Activated naive CD8-positive, alpha-beta T cell treated with anti-CD3 and anti-CD28 coated beads, Interleukin-2, amount 50 U/mL, for 24 hours (primary cell): ENCODE measurements around the gene PPDPF.
A peak's percentile ranks its signal among the peaks of the same experiment; 100 is the strongest.

Experiments used
- ATAC-seq: fragments of 150-1000 bp; cut with Tn5 transposase; one replicate; pipeline ENCODE4 v1.10.0; 2021
- DNase-seq: peaks from one replicate; pipeline ENCODE4 v3.0.0; 2021
- H3K27ac Mint-ChIP-seq: one replicate; pipeline ENCODE4 v1.8.0; 2021; ENCODE audit warnings: mild to moderate bottlenecking, mixed read lengths
- H3K27me3 Mint-ChIP-seq: one replicate; pipeline ENCODE4 v1.8.0; 2021; ENCODE audit warnings: mixed read lengths
- H3K36me3 Mint-ChIP-seq: one replicate; pipeline ENCODE4 v1.8.0; 2021; ENCODE audit warnings: low read depth, mixed read lengths
- H3K4me1 Mint-ChIP-seq: one replicate; pipeline ENCODE4 v1.8.0; 2021; ENCODE audit warnings: mixed read lengths
- H3K4me3 Mint-ChIP-seq: one replicate; pipeline ENCODE4 v1.8.0; 2021; ENCODE audit warnings: mild to moderate bottlenecking, moderate library complexity, mixed read lengths
- H3K9me3 Mint-ChIP-seq: one replicate; pipeline ENCODE4 v1.8.0; 2021; ENCODE audit warnings: mixed read lengths

Gene PPDPF

GRCh38 chr20:63494084-63494419, 26.5 kb upstream of the PPDPF start:
- no peak for ATAC-seq
- H3K36me3 Mint-ChIP-seq: no peaks in the 10 kb centered on the region
- peaks cover 6% of the 10 kb centered on the region for H3K9me3 Mint-ChIP-seq
- peaks cover 30% of the 10 kb centered on the region for H3K27me3 Mint-ChIP-seq
- no peak overlapping the region for H3K4me3 Mint-ChIP-seq
- H3K27ac Mint-ChIP-seq: no peak overlapping the region
- no peak for DNase-seq
- peaks cover 2% of the 10 kb centered on the region for H3K4me1 Mint-ChIP-seq

- H3K9me3 Mint-ChIP-seq: peaks cover 6% of the 10 kb centered on the region
- no peaks in the 10 kb centered on the region for H3K36me3 Mint-ChIP-seq
- H3K4me1 Mint-ChIP-seq: peaks cover 2% of the 10 kb centered on the region
- H3K4me3 Mint-ChIP-seq: no peak overlapping the region
- no peak for ATAC-seq
- no peak for DNase-seq
- H3K27ac Mint-ChIP-seq: no peak overlapping the region
- peaks cover 26% of the 10 kb centered on the region for H3K27me3 Mint-ChIP-seq
These were observed 26.0 kb upstream of the PPDPF start for GRCh38 chr20:63494420-63495166.

DNA sequence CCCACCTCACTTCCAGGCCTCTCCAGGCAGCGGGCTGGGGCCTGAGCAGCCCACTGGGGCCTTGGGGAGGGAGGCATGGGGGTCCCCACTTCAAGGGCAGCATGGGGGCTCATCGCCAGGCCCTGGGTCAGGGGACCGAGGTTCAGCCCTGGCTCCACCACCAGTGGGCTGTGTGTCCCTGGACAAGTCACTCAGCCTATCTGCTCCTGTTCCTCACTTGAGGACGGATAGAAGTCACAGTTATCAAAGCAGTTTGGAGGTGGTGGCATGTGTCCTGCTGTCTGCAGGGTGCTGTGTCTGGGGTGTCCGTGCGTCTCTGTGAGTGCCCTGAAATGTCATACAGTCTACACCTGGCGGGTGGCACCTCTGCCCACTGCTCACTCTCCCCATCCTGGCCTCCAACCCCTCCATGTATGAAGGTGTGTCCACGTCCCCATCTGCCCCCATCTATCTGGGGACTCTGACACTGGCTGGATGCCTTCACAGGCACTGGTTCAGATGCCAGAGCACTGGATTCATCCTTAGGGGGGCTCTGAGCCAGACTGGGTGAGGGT, 25.3 kb upstream of the PPDPF start:
- Mint-ChIP-seq H3K27ac (no peak overlapping the region), H3K9me3 (peaks cover 6% of the 10 kb centered on the region), H3K36me3 (no peaks in the 10 kb centered on the region), H3K27me3 (peaks cover 23% of the 10 kb centered on the region), H3K4me3 (no peak overlapping the region), H3K4me1 (peaks cover 2% of the 10 kb centered on the region)
- DNase-seq: no peak
- ATAC-seq: no peak

GRCh38 chr20:63495741-63496595, 24.6 kb upstream of the PPDPF start:
- ATAC-seq (peak; percentile 59), DNase-seq (peak; percentile 86)
- H3K36me3 Mint-ChIP-seq: no peaks in the 10 kb centered on the region
- peaks cover 23% of the 10 kb centered on the region for H3K27me3 Mint-ChIP-seq
- no peak overlapping the region for H3K27ac Mint-ChIP-seq
- peaks cover 6% of the 10 kb centered on the region for H3K9me3 Mint-ChIP-seq
- H3K4me1 Mint-ChIP-seq: peaks cover 2% of the 10 kb centered on the region
- peak overlapping the region; percentile 54 for H3K4me3 Mint-ChIP-seq

- Mint-ChIP-seq H3K4me1 (peaks cover 2% of the 10 kb centered on the region), H3K27me3 (peaks cover 19% of the 10 kb centered on the region), H3K9me3 (peaks cover 6% of the 10 kb centered on the region), H3K27ac (no peak overlapping the region), H3K4me3 (no peak overlapping the region), H3K36me3 (no peaks in the 10 kb centered on the region)
- DNase-seq: no peak
- no peak for ATAC-seq
These were observed 23.9 kb upstream of the PPDPF start for GRCh38 chr20:63496596-63497120.

DNA sequence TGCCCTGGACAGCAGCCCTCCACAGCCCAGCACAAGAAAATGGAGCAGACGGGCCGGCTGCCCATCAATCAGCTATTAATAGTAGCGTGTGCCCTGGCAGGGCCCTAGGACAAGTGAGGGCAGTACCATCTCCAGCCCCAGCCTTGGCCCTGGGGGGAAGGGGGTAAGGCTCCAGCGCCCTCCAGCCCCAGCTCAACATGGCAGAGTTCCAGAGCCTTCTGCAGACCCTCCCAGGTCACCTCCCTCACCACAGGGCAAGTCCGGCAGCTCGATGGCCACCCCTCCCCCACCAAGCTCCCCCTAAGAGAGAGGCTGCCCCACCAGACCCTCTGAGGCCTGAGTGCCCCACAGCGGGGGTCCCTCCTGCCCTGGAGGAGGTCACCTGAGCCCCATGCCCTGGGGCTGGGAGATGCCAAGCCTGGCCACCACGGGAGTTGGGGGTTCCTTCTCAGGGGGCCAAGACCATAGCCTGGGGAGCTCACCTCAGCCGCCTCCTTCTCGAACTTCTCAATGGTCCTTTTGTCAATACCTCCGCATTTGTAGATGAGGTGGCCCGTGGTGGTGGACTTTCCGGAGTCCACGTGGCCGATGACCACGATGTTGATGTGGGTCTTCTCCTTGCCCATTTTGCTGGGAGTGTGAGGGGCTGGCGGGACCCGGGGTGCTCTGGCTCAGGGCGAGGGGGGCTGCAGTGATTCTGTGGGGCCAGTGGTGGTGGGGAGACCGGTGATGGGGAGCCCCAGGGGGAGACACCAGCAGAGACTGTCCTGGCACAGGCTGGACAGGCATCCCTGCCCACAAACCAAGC, 23.2 kb upstream of the PPDPF start:
- Mint-ChIP-seq H3K27ac (no peak overlapping the region), H3K4me3 (no peak overlapping the region)
- ATAC-seq: no peak

DNA sequence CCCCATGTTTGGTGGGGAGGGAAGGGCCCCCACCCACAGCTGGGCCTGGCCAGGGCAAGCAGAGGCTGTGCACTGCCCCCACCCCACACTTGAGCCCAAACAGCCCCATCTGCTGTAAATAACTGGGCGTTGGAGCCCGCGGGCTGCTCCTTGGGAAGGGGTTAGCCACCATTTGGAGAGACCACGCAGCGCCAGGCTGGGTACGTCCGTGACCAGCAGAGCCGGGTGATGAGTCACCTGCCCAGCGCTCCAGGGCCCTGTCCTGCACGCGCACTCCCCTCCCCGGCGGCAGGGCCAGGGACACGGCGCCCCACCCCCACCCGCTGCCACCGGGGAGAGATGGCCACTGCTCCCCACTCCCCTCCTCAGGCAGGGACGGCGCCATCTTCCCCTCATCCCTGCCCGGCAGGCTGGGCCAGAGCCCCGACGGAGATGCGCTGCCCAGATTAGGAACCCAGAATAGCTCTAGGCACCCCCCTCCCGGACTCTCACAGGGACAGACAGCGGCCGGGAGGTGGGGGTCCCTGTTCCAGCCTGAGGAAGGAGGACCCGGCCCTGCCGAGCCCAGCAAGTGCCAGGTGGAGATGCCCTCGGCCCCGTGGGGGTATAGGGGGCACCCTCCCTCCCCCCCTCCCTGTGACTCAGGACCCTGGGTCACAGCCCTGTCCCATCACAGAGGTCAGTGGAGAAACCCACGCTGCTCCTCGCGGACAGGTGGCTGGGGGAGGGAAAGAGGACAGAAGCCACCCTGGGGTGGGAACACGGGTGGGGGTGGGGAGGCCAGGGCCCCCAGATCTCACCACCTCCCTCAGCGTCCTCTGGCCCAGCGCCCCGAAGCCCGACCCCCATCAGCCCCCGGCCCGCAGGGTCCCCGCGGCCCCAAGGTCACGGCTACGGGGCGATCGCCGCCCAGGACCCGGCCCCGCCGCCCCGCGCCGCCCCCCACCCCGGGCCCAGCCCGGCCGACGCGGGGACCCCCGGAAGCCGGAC, 22.3 kb upstream of the PPDPF start:
- Mint-ChIP-seq H3K4me1 (peaks cover 2% of the 10 kb centered on the region), H3K4me3 (no peak overlapping the region), H3K27ac (no peak overlapping the region), H3K9me3 (no peaks in the 10 kb centered on the region), H3K27me3 (peaks cover 15% of the 10 kb centered on the region), H3K36me3 (no peaks in the 10 kb centered on the region)
- ATAC-seq (no peak), DNase-seq (no peak)

More for the DNA sequence above, 23.2 kb upstream of the PPDPF start:
- Mint-ChIP-seq H3K27me3 (peaks cover 15% of the 10 kb centered on the region), H3K9me3 (peaks cover 2% of the 10 kb centered on the region), H3K36me3 (no peaks in the 10 kb centered on the region), H3K4me1 (peaks cover 2% of the 10 kb centered on the region)
- no peak for DNase-seq

DNA sequence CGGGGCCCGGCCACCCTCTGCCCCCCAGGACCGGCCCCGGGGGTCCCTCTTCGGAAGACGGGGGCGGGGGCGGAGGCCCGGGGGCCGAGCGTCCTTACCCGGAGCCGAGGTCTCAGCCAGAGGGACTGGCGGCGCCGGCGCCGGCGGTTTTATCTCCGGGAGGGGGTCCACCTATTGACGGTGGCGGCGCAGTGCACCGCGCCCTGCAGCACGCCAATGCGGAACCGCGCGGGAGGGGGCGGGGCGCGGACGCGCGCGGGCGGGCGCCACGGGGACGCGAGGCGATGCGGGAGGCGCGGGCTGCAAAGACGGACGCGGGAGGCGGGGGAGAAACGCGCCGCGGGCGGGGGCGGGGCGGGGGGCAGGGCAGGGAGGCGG, 21.6 kb upstream of the PPDPF start, which contains the start of gene EEF1A2:
EEF1A2 (minus strand) TSS at position 124 of the 378 bp plus-strand sequence. CDS start 1,320 bp downstream, outside the sequence.
- Mint-ChIP-seq H3K27ac (no peak within 1 kb of the TSS), H3K27me3 (peaks cover 15% of the 10 kb centered on the region), H3K36me3 (no peaks in the 10 kb centered on the region), H3K4me1 (peaks cover 2% of the 10 kb centered on the region), H3K9me3 (no peaks in the 10 kb centered on the region), H3K4me3 (no peak within 1 kb of the TSS)
- DNase-seq (no peak), ATAC-seq (no peak)

DNA sequence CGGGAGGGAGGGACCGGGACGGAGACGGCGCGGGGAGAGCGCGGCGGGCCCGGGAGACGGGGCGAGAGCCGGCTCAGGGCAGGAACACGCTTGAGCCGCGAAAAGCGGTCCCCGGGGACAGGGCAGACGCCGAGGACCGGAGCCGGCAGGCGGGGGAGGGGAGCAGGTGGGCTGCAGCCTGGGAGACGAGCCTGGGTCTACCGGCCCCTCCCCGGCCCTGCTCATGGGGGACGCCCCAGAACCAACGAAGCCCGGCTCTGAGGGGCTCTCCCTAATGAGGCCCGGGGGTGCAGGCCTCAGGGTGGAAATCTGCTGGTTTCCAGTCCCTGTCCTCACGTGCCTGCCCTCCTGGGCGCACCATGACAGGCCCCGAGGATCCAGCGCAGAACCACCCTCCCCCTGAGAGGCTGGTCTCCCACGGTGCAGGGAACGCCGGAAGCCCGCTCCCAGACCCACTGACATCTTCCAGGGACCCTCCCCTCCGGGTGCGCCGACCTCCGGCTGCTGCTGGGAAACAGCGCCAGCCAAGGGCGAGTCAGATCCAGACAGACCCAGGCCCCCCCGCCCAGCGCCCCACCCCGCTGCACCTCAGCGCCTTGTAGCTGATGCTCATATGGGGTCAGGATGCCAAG, 21.1 kb upstream of the PPDPF start:
- no peaks in the 10 kb centered on the region for H3K36me3 Mint-ChIP-seq
- H3K9me3 Mint-ChIP-seq: no peaks in the 10 kb centered on the region
- H3K27me3 Mint-ChIP-seq: peaks cover 15% of the 10 kb centered on the region
- peak; percentile 16 for ATAC-seq
- DNase-seq: no peak
- peaks cover 2% of the 10 kb centered on the region for H3K4me1 Mint-ChIP-seq
- H3K27ac Mint-ChIP-seq: no peak overlapping the region
- no peak overlapping the region for H3K4me3 Mint-ChIP-seq

DNA sequence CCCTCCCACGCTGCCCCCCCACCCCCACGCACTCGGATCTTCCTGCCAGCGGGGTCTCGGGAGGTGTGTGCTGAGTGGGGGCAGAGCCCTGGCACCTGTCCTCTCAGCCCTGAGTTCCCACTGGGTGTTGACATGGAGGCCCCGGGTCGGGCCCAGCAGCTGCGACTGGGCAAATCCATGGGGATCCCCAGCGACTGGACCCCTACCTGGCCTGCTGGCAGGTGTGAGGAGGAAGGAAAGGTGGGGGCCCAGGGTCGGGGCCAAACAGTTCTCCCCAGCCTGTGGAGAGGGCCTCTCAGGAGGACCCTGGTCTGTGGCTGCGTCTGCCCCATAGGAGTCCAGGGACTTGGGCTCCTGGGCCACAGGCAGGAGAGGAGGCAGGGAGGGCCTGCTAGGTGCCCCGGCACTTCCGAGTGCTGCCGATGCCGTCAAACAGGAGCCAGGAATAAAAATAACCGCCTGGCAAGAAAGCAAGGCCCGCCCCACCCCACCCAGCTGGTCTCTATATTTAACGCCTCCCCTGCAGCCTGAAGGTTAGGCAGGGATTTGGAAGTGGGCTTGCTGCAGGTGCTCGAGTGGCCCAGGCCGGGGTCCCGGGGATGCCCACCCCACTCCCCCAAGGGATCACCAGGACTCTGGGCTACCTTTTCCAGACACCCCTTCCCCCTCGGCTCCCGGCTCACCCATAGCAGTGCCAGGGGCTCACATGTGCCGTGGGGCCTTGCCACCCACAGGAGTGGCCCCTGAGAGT, 20.2 kb upstream of the PPDPF start:
- H3K4me1 Mint-ChIP-seq: peaks cover 2% of the 10 kb centered on the region
- no peaks in the 10 kb centered on the region for H3K9me3 Mint-ChIP-seq
- H3K27me3 Mint-ChIP-seq: peaks cover 21% of the 10 kb centered on the region
- no peak overlapping the region for H3K27ac Mint-ChIP-seq
- ATAC-seq (no peak), DNase-seq (no peak)
- H3K36me3 Mint-ChIP-seq: peaks cover 2% of the 10 kb centered on the region
- no peak overlapping the region for H3K4me3 Mint-ChIP-seq

GRCh38 chr20:63500902-63501817, 19.4 kb upstream of the PPDPF start:
- no peak for ATAC-seq

More at GRCh38 chr20:63500902-63501817, 19.4 kb upstream of the PPDPF start:
- DNase-seq: no peak
- H3K9me3 Mint-ChIP-seq: no peaks in the 10 kb centered on the region
- H3K4me1 Mint-ChIP-seq: peaks cover 2% of the 10 kb centered on the region
- H3K27me3 Mint-ChIP-seq: peaks cover 20% of the 10 kb centered on the region
- H3K36me3 Mint-ChIP-seq: peaks cover 2% of the 10 kb centered on the region
- H3K4me3 Mint-ChIP-seq: no peak overlapping the region
- H3K27ac Mint-ChIP-seq: no peak overlapping the region
